ENCODE results near the gene PACRG.

DNA sequence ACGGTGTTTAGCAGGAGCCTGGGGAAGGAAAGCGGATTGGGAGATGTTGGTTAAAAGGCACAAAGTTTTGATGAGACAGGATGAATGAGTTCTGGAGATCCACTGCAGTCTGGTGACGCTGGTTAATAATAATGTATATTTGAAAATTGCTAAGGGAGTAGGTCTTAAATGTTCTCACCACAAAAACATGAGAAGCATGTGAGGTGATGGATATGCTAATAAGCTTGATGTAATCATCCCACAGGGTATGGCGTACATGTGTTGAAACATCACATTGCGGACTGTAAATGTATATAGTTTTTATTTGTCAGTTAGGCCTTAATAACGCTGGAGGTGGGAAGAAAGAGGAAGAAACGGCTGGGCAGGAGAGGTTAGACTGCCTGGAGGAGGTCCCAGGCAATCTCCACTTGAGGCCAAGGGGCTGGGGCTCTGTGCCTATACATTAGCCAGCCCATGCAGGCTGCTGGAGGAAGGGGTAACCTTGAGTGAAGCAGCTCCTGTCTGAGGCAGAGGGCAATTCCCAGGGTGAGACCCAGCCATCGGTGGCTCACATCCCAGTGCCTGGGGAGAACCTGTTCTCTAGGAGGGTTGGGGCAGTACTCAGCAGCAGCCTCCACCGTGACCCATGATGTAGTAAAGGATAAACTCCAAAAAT lies 498.5 kb downstream of the PACRG start:
- no peak for TF ChIP-seq ZFP3 (CRISPR knock-in tag; IDR thresholded peaks at IDR 0.05)
- no peak for TF ChIP-seq PATZ1 (CRISPR knock-in tag; IDR thresholded peaks at IDR 0.05; ENCODE audit: borderline replicate concordance)
- TF ChIP-seq BACH2 (CRISPR knock-in tag; IDR thresholded peaks at IDR 0.05; ENCODE audit: borderline replicate concordance) = no peak
- no peak for TF ChIP-seq CREB5 (CRISPR knock-in tag; IDR thresholded peaks at IDR 0.05; ENCODE audit: low read depth)
- no peak for TF ChIP-seq POU6F1 (CRISPR knock-in tag; IDR thresholded peaks at IDR 0.05; ENCODE audit: borderline replicate concordance, low read depth)
- TF ChIP-seq RARB (CRISPR knock-in tag; IDR thresholded peaks at IDR 0.05) = no peak
- no peak for TF ChIP-seq TOX (CRISPR knock-in tag; IDR thresholded peaks at IDR 0.05; ENCODE audit: borderline replicate concordance)
- TF ChIP-seq SNAI2 (CRISPR knock-in tag; IDR thresholded peaks at IDR 0.05) = no peak
- no peak for TF ChIP-seq ZFP30 (CRISPR knock-in tag; IDR thresholded peaks at IDR 0.05)
- no peak for TF ChIP-seq ARNTL (CRISPR knock-in tag; IDR thresholded peaks at IDR 0.05; ENCODE audit: borderline replicate concordance, low read depth)
